H1 (cell line): ENCODE results near the gene STAC. TPM values are rescaled to one million over a fixed set of nuclear protein-coding genes. Genes with fewer than 3 reads are reported as not detected.

Experiments
- CTCF ChIA-PET: fragments of 300-600 bp; sonication (Branson Sonifier 250); formaldehyde crosslinking; loops from one replicate; lab custom pipeline; 2021; ENCODE audit not compliant: partially characterized antibody; lab: Charles Lee
- POLR2A ChIA-PET: fragments of 300-600 bp; sonication (Branson Sonifier 250); formaldehyde crosslinking; loops from one replicate; lab custom pipeline; 2021; ENCODE audit warnings: inconsistent platforms; ENCODE audit not compliant: partially characterized antibody; lab: Charles Lee
- DNase-seq, 2 experiments: peaks; one replicate each; pipeline versions ENCODE4 v3.0.0 to v3.0.0-alpha.2; 2010 to 2022; ENCODE audit warnings: low spot score in 2 of 2, low read depth in 1 of 2, mixed read lengths in 1 of 2
- FAIRE-seq: peaks from 2 replicates; lab custom pipeline; 2011; peaks lifted over from hg19 to GRCh38; lab: Jason Lieb, UNC
- H2AFZ ChIP-seq: 2 replicates; pipeline ENCODE4 v1.8.1; 2012; ENCODE audit warnings: low read length, inconsistent platforms
- H2AK5ac ChIP-seq: 2 replicates; pipeline ENCODE4 v1.6.1; 2013; ENCODE audit warnings: low read depth, low read length
- H2BK120ac ChIP-seq: replicated peaks from 2 replicates; pipeline ENCODE3; 2013; ENCODE audit warnings: low read depth, low read length, inconsistent platforms
- H2BK12ac ChIP-seq: 2 replicates; pipeline ENCODE4 v1.6.1; 2013; ENCODE audit warnings: low read depth, low read length
- H2BK15ac ChIP-seq: 2 replicates; pipeline ENCODE4 v1.6.1; 2013; ENCODE audit warnings: low read length
- H2BK20ac ChIP-seq: 2 replicates; pipeline ENCODE4 v1.6.1; 2013; ENCODE audit warnings: low read length
- H2BK5ac ChIP-seq: 2 replicates; pipeline ENCODE4 v1.6.1; 2013; ENCODE audit warnings: low read depth, low read length
- H3K14ac ChIP-seq: 2 replicates; pipeline ENCODE4 v1.6.1; 2013; ENCODE audit warnings: inconsistent platforms; ENCODE audit not compliant: insufficient read length
- H3K18ac ChIP-seq: 2 replicates; pipeline ENCODE4 v1.6.1; 2013; ENCODE audit warnings: low read length; ENCODE audit errors: extremely low read depth
- H3K23ac ChIP-seq: 2 replicates; pipeline ENCODE4 v1.6.1; 2013; ENCODE audit warnings: inconsistent platforms; ENCODE audit not compliant: insufficient read length
- H3K23me2 ChIP-seq: 2 replicates; pipeline ENCODE4 v1.6.1; 2013; ENCODE audit warnings: low read depth, low read length
- H3K27ac ChIP-seq: 2 replicates; pipeline ENCODE4 v1.6.1; 2011; ENCODE audit warnings: low read depth, low read length, inconsistent platforms
- H3K27me3 ChIP-seq, 4 experiments: replicated peaks in 1 of 4; 1 replicate in 1 of 4; 2 replicates in 3 of 4; pipeline versions ENCODE4 v1.6.1 to v1.8.1; 2011 to 2013; ENCODE audit warnings: low read length in 3 of 4, mild to moderate bottlenecking in 3 of 4, inconsistent platforms in 2 of 4, mixed read lengths in 2 of 4, moderate library complexity in 1 of 4; ENCODE audit not compliant: control insufficient read depth in 3 of 4, insufficient read depth in 3 of 4; ENCODE audit errors: extremely low read depth in 1 of 4
- H3K36me3 ChIP-seq, 4 experiments: 2 replicates each; pipeline versions ENCODE4 v1.6.1 to v1.8.1; 2011 to 2013; ENCODE audit warnings: mild to moderate bottlenecking in 4 of 4, low read length in 3 of 4, moderate library complexity in 2 of 4, control low read depth in 1 of 4, inconsistent platforms in 1 of 4; ENCODE audit not compliant: insufficient read depth in 4 of 4, control insufficient read depth in 2 of 4
- H3K4ac ChIP-seq: replicated peaks from 2 replicates; pipeline ENCODE3; 2013; ENCODE audit warnings: low read length, low read depth, mixed read lengths, inconsistent platforms; ENCODE audit not compliant: insufficient read length
- H3K4me1 ChIP-seq, 4 experiments: replicated peaks in 1 of 4; 1 replicate in 1 of 4; 2 replicates in 3 of 4; pipeline versions ENCODE4 v1.6.1 to v1.8.1; 2011 to 2013; ENCODE audit warnings: low read length in 3 of 4, inconsistent platforms in 2 of 4, mixed read lengths in 1 of 4; ENCODE audit not compliant: insufficient read depth in 4 of 4, control insufficient read depth in 3 of 4
- H3K4me2 ChIP-seq, 2 experiments: 2 replicates each; pipeline versions ENCODE4 v1.6.1 to v1.8.1; 2011 to 2013; ENCODE audit warnings: low read depth in 2 of 2, low read length in 2 of 2, control low read depth in 1 of 2, inconsistent platforms in 1 of 2, mild to moderate bottlenecking in 1 of 2; ENCODE audit not compliant: insufficient read depth in 1 of 2
- H3K4me3 ChIP-seq, 4 experiments: fragments of 200-600, 300-600 bp in 1 of 4; sonication (generic), shearing (Covaris generic), sonication (Bioruptor Twin) in 1 of 4; 2 replicates each; pipeline versions ENCODE4 v1.5.1 to v1.8.1; 2011 to 2016; ENCODE audit warnings: low read length in 4 of 4, low read depth in 3 of 4, control low read depth in 2 of 4, inconsistent platforms in 2 of 4, mild to moderate bottlenecking in 2 of 4, mixed read lengths in 1 of 4, moderate library complexity in 1 of 4; ENCODE audit not compliant: insufficient read depth in 2 of 4; ENCODE audit errors: extremely low read depth in 1 of 4
- H3K56ac ChIP-seq: replicated peaks from 2 replicates; pipeline ENCODE3; 2013; ENCODE audit warnings: low read depth, mild to moderate bottlenecking, mixed read lengths, low read length, inconsistent platforms; ENCODE audit not compliant: insufficient read length
- H3K79me1 ChIP-seq: 2 replicates; pipeline ENCODE4 v1.6.1; 2013; ENCODE audit warnings: low read depth, low read length, control low read depth
- H3K79me2 ChIP-seq, 2 experiments: 2 replicates each; pipeline versions ENCODE4 v1.6.1 to v1.8.1; 2012 to 2013; ENCODE audit warnings: low read length in 2 of 2, mild to moderate bottlenecking in 2 of 2, inconsistent platforms in 1 of 2; ENCODE audit not compliant: insufficient read depth in 2 of 2, control insufficient read depth in 1 of 2
- H3K9ac ChIP-seq, 4 experiments: replicated peaks in 1 of 4; 1 replicate in 1 of 4; 2 replicates in 3 of 4; pipeline versions ENCODE4 v1.6.1 to v1.8.1; 2011 to 2013; ENCODE audit warnings: low read depth in 3 of 4, low read length in 3 of 4, control low read depth in 2 of 4, mild to moderate bottlenecking in 2 of 4, moderate library complexity in 2 of 4, inconsistent platforms in 1 of 4; ENCODE audit errors: extremely low read depth in 1 of 4
- H3K9me3 ChIP-seq, 2 experiments: 2 replicates each; pipeline versions ENCODE4 v1.6.1 to v1.8.1; 2012 to 2013; ENCODE audit warnings: mild to moderate bottlenecking in 2 of 2, moderate library complexity in 2 of 2, control low read depth in 1 of 2, inconsistent platforms in 1 of 2, low read depth in 1 of 2, low read length in 1 of 2, mixed read lengths in 1 of 2; ENCODE audit not compliant: insufficient read depth in 2 of 2
- H4K20me1 ChIP-seq, 2 experiments: replicated peaks in 1 of 2; 2 replicates each; pipeline versions ENCODE3 to v1.8.1; 2011 to 2013; ENCODE audit warnings: inconsistent platforms in 2 of 2, low read length in 2 of 2, mild to moderate bottlenecking in 1 of 2; ENCODE audit not compliant: insufficient read depth in 2 of 2, control insufficient read depth in 1 of 2
- H4K5ac ChIP-seq: 2 replicates; pipeline ENCODE4 v1.6.1; 2013; ENCODE audit warnings: low read length, low read depth, mixed read lengths, inconsistent platforms; ENCODE audit not compliant: insufficient read length
- H4K8ac ChIP-seq: 2 replicates; pipeline ENCODE4 v1.8.0; 2013; ENCODE audit warnings: mild to moderate bottlenecking, moderate library complexity, low read length, inconsistent platforms; ENCODE audit not compliant: insufficient read depth; ENCODE audit errors: extremely low read depth
- H4K91ac ChIP-seq: replicated peaks from 2 replicates; pipeline ENCODE3; 2013; ENCODE audit warnings: low read length, mixed read lengths, inconsistent platforms; ENCODE audit not compliant: insufficient read length
- ASH2L ChIP-seq: fragments of 200-600, 300-600 bp; sonication (generic); IDR thresholded peaks from one replicate; pipeline ENCODE4 v1.7.1; 2017; ENCODE audit warnings: low read length
- ATF2 ChIP-seq: IDR thresholded peaks from 2 replicates; pipeline ENCODE4 v1.6.1; 2012; ENCODE audit warnings: low read length, inconsistent platforms
- BCL11A ChIP-seq, 2 experiments: IDR thresholded peaks; one replicate each; pipeline ENCODE4 v1.6.1; 2011; ENCODE audit warnings: low read depth in 2 of 2, low read length in 2 of 2, mild to moderate bottlenecking in 2 of 2
- CHD1 ChIP-seq: IDR thresholded peaks from 2 replicates; pipeline ENCODE4 v1.6.1; 2012; ENCODE audit warnings: low read depth, low read length, improper control_type of control experiment
- CHD2 ChIP-seq: IDR thresholded peaks from 2 replicates; pipeline ENCODE4 v1.6.1; 2012; ENCODE audit warnings: low read length, improper control_type of control experiment
- CREB1 ChIP-seq: IDR thresholded peaks from 2 replicates; pipeline ENCODE4 v1.6.1; 2012; ENCODE audit warnings: inconsistent platforms
- EGR1 ChIP-seq: IDR thresholded peaks from 2 replicates; pipeline ENCODE4 v1.6.1; 2011; ENCODE audit warnings: low read depth, low read length, borderline replicate concordance
- JUN ChIP-seq: IDR thresholded peaks from 2 replicates; pipeline ENCODE4 v1.6.1; 2011; ENCODE audit warnings: low read depth, mild to moderate bottlenecking, improper control_type of control experiment, low read length
- NANOG ChIP-seq: IDR thresholded peaks from 2 replicates; pipeline ENCODE4 v1.6.1; 2011; ENCODE audit warnings: low read length, low read depth, mild to moderate bottlenecking, inconsistent platforms; ENCODE audit not compliant: insufficient read depth, poor library complexity, severe bottlenecking
- RBBP5 ChIP-seq: IDR thresholded peaks from 2 replicates; pipeline ENCODE4 v1.7.1; 2012; ENCODE audit warnings: low read depth, mild to moderate bottlenecking, inconsistent platforms, low read length, moderate library complexity, borderline replicate concordance
- SIX5 ChIP-seq: IDR thresholded peaks from 2 replicates; pipeline ENCODE4 v1.6.1; 2011; ENCODE audit warnings: mild to moderate bottlenecking, low read depth, low read length
- TAF1 ChIP-seq: IDR thresholded peaks from 2 replicates; pipeline ENCODE4 v1.6.1; 2011; ENCODE audit warnings: mild to moderate bottlenecking, low read depth, low read length
- TBP ChIP-seq: IDR thresholded peaks from 2 replicates; pipeline ENCODE4 v1.6.1; 2011; ENCODE audit warnings: low read depth, low read length, improper control_type of control experiment
- TCF12 ChIP-seq: IDR thresholded peaks from 2 replicates; pipeline ENCODE4 v1.6.1; 2011; ENCODE audit warnings: low read depth, mild to moderate bottlenecking, low read length
- WGBS, 2 experiments: shearing (Covaris generic) in 1 of 2; methylation state at CpG; one replicate each; pipeline versions ENCODE4 v1.1.6 to v1.1.7; 2013 to 2015; ENCODE audit warnings: low lambda C conversion rate in 2 of 2, mixed read lengths in 2 of 2, inconsistent platforms in 1 of 2, low coverage in 1 of 2, missing lambda C conversion rate in 1 of 2; ENCODE audit not compliant: insufficient replicate concordance in 2 of 2, insufficient coverage in 1 of 2, insufficient read length in 1 of 2; ENCODE audit errors: extremely low coverage in 1 of 2, missing lambda C conversion rate in 1 of 2; 5-methylcytosine and 5-hydroxymethylcytosine counted together
- polyA plus RNA-seq, 7 experiments: library from polyadenylated mRNA; depleted of rRNA in 3 of 7; stranded (reverse) in 5 of 7; unstranded in 2 of 7; fragments of >200 nt in 5 of 7; fragments of 200-250 nt in 2 of 7; gene quantifications; 1 replicate in 5 of 7; 2 replicates in 1 of 7; 4 replicates in 1 of 7; pipeline versions ENCODE4 v1.2.1 to v1.2.3, GENCODE V29; 2011 to 2013; ENCODE audit warnings: missing spikeins in 2 of 7, mixed read lengths in 2 of 7
- total RNA-seq: library from RNA; stranded (reverse); fragmentation: NEBNext Ultra II Directional; extraction: Animal tissue kit (Norgen Biotek cat#: 25700); gene quantifications from 2 replicates; pipeline ENCODE4 v1.2.1, GENCODE V29; 2021

The STAC gene
- total and polyA plus RNA-seq, 2 of the 8 experiments (the other 6 are each of a cell fraction or from before 2014, with no cell fraction given), result 8.0 to 18.1 TPM

- DNase-seq, result no peak
- Histone ChIP-seq H2BK12ac (no peak overlapping the region), H4K5ac (no peak overlapping the region), H2AK5ac (no peak overlapping the region), H3K27ac (no peak overlapping the region), H3K79me2 (no peaks in the 10 kb centered on the region), H3K27me3 (no peaks in the 10 kb centered on the region), H3K23me2 (no peaks in the 10 kb centered on the region), H3K9ac (no peak overlapping the region), H3K4ac (no peak overlapping the region), H3K79me1 (no peaks in the 10 kb centered on the region), H3K14ac (no peak overlapping the region), H3K18ac (no peak overlapping the region), H2BK5ac (no peak overlapping the region), H2AFZ (no peak overlapping the region), H2BK20ac (no peak overlapping the region), H4K20me1 (no peaks in the 10 kb centered on the region), H3K4me3 (no peak overlapping the region), H3K23ac (no peak overlapping the region), H4K8ac (no peak overlapping the region), H3K4me1 (no peaks in the 10 kb centered on the region), H3K56ac (no peak overlapping the region), H3K9me3 (peaks cover 4 to 12% of the 10 kb centered on the region in 2 experiments; a peak in 2 of 4 replicates), H2BK15ac (no peak overlapping the region), H3K4me2 (no peak overlapping the region), H2BK120ac (no peak overlapping the region), H3K36me3 (no peaks in the 10 kb centered on the region), H4K91ac (no peak overlapping the region)
- no peak for FAIRE-seq
- TF ChIP-seq TBP (no peak), TCF12 (no peak), ATF2 (no peak), BCL11A (IDR thresholded peaks at IDR 0.05; ENCODE audit: low read depth in 2 of 2, low read length in 2 of 2) (no peak), EGR1 (no peak), ASH2L (no peak), NANOG (no peak), CHD2 (no peak), JUN (no peak), CHD1 (no peak), CREB1 (no peak), RBBP5 (no peak), SIX5 (no peak), TAF1 (no peak)
- CTCF ChIA-PET, result no interaction called here
- WGBS, 2 experiments, result 91% methylated on average over 2 of the region's 2 CpGs; no CpG with 5 or more reads in 1 of the 2 experiments
- POLR2A ChIA-PET, result no interaction called here
Measured at GRCh38 chr3:36575241-36575640, 194.9 kb downstream of the STAC start.
